Activated CD8-positive, alpha-beta T cell treated with anti-CD3 and anti-CD28 coated beads, Interleukin-2, amount 10 ng/mL, durations not matched to agents 7 days and 5 days (primary cell): Measurements from ENCODE around the gene CNBP. TPM values are rescaled to one million over a fixed set of nuclear protein-coding genes. Genes with fewer than 3 reads are reported as not detected.
"Not testable (repeated sequence)": the region's sequence is repeated elsewhere in the genome, so short reads cannot be mapped to it uniquely, and the experiment has no call there.

ENCODE experiments used
- ATAC-seq: fragments of 150-1000 bp; cut with Tn5 transposase; one replicate; pipeline ENCODE4 v1.10.0; 2021; ENCODE audit warnings: moderate library complexity
- CTCF ChIA-PET: fragments of 350-600 bp; sonication (Branson Sonifier 250); formaldehyde crosslinking; loops from one replicate; lab custom pipeline; 2021; ENCODE audit warnings: antibody characterized with exemption; lab: Charles Lee
- POLR2A ChIA-PET: fragments of 350-600 bp; sonication (Branson Sonifier 250); formaldehyde crosslinking; loops from one replicate; lab custom pipeline; 2021; ENCODE audit warnings: antibody characterized with exemption; lab: Charles Lee
- DNase-seq: peaks from one replicate; pipeline ENCODE4 v3.0.0-alpha.2; 2020
- H3K27ac Mint-ChIP-seq: one replicate; pipeline ENCODE4 v1.8.0; 2021; ENCODE audit warnings: mild to moderate bottlenecking, mixed read lengths
- H3K27me3 Mint-ChIP-seq: one replicate; pipeline ENCODE4 v1.8.0; 2021; ENCODE audit warnings: low read depth, mixed read lengths
- H3K36me3 Mint-ChIP-seq: one replicate; pipeline ENCODE4 v1.8.0; 2021; ENCODE audit warnings: low read depth, mixed read lengths
- H3K4me1 Mint-ChIP-seq: one replicate; pipeline ENCODE4 v1.8.0; 2021; ENCODE audit warnings: low read depth, mixed read lengths
- H3K4me3 Mint-ChIP-seq: one replicate; pipeline ENCODE4 v1.8.0; 2021; ENCODE audit warnings: mild to moderate bottlenecking, mixed read lengths
- H3K9me3 Mint-ChIP-seq: one replicate; pipeline ENCODE4 v1.8.0; 2022; ENCODE audit warnings: mixed read lengths; ENCODE audit not compliant: insufficient read depth
- total RNA-seq, 2 experiments: library from RNA; stranded (reverse); gene quantifications; one replicate each; pipeline ENCODE4 v1.2.3, GENCODE V29; 2021

The CNBP gene
- total RNA-seq, 2 experiments from 2014 or later: 263 to 273 TPM

DNA sequence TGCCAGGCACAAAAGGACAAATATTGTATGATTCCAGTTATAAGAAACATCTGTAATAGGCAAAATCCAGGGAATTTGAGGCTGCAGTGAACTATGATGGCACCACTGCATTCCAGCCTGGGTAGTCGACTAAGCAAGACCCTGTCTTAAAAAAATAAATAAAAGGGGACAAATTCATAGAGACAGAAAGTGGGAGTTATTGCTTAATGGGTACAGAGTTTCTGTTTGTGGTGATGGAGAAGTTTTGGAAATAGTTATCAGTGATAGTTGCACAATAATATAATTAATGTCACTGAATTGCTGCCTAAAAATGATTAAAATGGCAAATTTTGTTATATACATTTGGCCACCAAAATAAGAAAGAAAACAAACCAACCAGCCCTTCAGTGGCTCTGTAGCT is 27.6 kb upstream of the CNBP start:
- Mint-ChIP-seq H3K4me1 (no peaks in the 10 kb centered on the region), H3K27me3 (peaks cover 8% of the 10 kb centered on the region), H3K36me3 (no peaks in the 10 kb centered on the region), H3K4me3 (no peak overlapping the region), H3K9me3 (no peaks in the 10 kb centered on the region), H3K27ac (no peak overlapping the region)
- DNase-seq (no peak), ATAC-seq (no peak)
- ChIA-PET CTCF (interaction anchor here (1.6 kb wide), 1 partner anchor 29 kb away, joined by 4 read pairs; no protein-coding TSS in a partner anchor), POLR2A (interaction anchor here (0.6 kb wide), 1 partner anchor 20 kb away, joined by 3 read pairs; no protein-coding TSS in a partner anchor)

DNA sequence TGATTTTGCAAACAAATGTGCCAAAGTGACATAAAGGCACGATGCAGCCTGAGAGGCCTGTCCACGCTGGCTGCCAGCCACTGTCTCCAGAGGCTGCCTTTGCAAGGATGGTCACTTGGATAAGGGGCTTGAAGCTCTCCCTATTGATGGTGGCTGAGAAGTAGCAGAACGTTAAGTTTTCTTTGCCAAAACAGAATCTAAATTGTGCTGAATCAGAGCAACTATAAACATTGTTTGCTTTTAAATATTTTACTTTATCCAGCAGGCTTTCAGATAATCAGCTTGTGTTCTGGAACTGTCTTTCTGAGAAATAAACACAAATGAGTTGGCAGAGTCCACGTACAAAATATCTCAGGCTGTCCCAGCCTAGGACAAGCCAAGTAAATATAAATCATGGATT is 23.8 kb upstream of the CNBP start:
- Mint-ChIP-seq H3K27ac (no peak overlapping the region), H3K9me3 (no peaks in the 10 kb centered on the region), H3K4me1 (no peaks in the 10 kb centered on the region), H3K36me3 (no peaks in the 10 kb centered on the region), H3K27me3 (peaks cover 6% of the 10 kb centered on the region), H3K4me3 (no peak overlapping the region)
- ChIA-PET POLR2A (no interaction called here), CTCF (no interaction called here)
- DNase-seq: no peak
- no peak for ATAC-seq

DNA sequence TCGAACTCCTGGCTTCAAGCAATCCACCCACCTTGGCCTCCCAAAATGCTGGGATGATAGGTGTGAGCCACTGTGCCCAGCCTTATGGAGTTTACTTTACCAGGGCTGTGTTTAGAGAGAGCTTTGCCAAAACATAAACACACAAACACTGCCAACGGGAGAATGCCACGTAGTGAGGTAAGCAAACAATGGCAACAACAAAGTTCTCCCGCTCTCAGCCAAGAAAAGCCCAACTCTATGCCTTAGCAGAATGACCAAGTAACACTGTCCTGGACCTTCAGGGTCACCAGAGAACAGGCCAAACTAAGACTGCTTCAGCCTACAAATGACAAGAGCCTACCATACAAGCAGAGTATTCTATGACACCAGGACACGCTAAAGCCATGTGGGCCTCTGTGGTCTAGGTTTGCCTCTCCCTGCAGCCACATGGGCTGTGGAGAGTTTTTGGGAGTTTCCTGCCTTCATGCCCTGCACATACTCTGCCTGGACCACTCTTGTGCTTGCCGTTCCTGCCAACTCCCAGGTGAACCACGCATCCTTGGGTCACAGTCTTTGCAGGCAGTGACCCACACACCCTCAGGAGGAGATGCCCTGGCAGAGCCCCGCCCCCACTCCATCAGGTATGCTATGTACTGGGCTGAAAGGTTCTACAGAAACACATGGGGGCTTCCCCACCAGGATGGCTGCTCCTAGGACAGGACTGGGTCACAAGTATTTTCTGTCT is 21.6 kb upstream of the CNBP start:
- Mint-ChIP-seq H3K27ac (no peak overlapping the region), H3K9me3 (no peaks in the 10 kb centered on the region), H3K4me1 (no peaks in the 10 kb centered on the region), H3K36me3 (no peaks in the 10 kb centered on the region), H3K4me3 (no peak overlapping the region), H3K27me3 (peaks cover 6% of the 10 kb centered on the region)
- POLR2A ChIA-PET: no interaction called here
- no peak for DNase-seq
- CTCF ChIA-PET: interaction anchor here (0.6 kb wide), 1 partner anchor 20 kb away, joined by 5 read pairs; no protein-coding TSS in a partner anchor
- no peak for ATAC-seq

DNA sequence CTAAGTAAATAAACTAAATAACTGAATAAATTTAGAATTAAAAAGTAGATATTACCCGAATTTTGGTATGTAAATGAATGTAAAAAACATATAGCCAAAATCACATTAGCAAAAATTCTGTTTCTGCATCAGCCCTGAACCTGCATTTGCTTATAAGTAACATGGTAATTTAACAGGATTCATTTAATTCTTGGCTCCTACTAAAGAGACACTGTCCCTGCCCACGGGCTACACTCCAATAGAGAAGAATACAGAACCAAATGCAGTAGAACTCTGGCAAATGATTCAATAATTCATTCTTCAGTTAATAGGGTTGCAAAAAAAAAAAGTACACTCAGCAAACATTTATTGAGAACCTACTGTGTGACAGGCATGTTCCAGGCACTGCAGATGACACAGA is 20.8 kb upstream of the CNBP start:
- ChIA-PET CTCF (no interaction called here), POLR2A (no interaction called here)
- DNase-seq (no peak), ATAC-seq (no peak)
- H3K4me3 Mint-ChIP-seq: no peak overlapping the region
- H3K9me3 Mint-ChIP-seq: no peaks in the 10 kb centered on the region
- H3K27me3 Mint-ChIP-seq: no peaks in the 10 kb centered on the region
- H3K36me3 Mint-ChIP-seq: no peaks in the 10 kb centered on the region
- H3K4me1 Mint-ChIP-seq: no peaks in the 10 kb centered on the region
- H3K27ac Mint-ChIP-seq: no peak overlapping the region

DNA sequence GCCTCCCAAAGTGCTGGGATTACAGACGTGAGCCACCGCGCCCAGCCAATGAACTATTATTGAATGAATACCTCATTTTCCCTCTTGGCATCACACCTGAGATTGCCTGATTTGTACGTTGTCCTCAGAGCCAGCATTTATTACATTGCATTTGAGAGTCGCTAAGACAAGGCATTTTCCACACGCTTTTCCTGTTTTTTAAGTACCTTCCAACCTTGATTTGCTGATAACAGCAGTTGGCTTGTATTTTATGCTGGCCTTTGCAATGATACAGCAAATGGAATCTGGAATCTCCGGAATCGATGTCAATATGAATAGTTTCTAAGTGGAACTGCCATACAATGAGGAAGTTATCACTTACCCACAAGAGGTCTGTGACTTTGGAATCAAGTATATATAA is 15.7 kb upstream of the CNBP start:
- ATAC-seq: no peak
- ChIA-PET POLR2A (interaction anchor here (0.6 kb wide), 1 partner anchor 34 kb away, joined by 3 read pairs; no protein-coding TSS in a partner anchor), CTCF (no interaction called here)
- H3K4me1 Mint-ChIP-seq: peaks cover 19% of the 10 kb centered on the region
- H3K27me3 Mint-ChIP-seq: no peaks in the 10 kb centered on the region
- H3K36me3 Mint-ChIP-seq: peaks cover 2% of the 10 kb centered on the region
- H3K9me3 Mint-ChIP-seq: no peaks in the 10 kb centered on the region
- no peak overlapping the region for H3K27ac Mint-ChIP-seq
- DNase-seq: no peak
- no peak overlapping the region for H3K4me3 Mint-ChIP-seq

DNA sequence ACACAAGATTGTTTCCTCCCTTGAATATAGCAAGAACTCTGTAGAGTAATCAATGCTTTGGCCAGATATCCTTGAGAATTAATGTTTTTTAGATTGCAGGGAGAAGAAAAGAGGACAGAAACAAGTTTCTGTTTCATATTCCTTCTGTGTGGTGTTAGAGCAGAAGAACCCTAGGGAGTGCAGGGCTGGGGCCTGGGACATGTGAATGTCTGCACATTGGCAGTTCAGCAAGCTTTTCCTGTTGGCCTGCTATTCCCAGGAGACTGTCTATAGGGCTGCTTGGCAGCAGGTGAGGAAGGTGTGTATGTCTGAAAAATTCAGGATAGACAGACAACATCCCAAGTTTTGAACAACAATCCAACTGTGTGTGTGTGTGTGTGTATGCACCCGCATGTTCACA is 13.6 kb upstream of the CNBP start:
- no peak for ATAC-seq
- Mint-ChIP-seq H3K27me3 (no peaks in the 10 kb centered on the region), H3K4me3 (no peak overlapping the region), H3K27ac (no peak overlapping the region), H3K9me3 (no peaks in the 10 kb centered on the region), H3K36me3 (peaks cover 2% of the 10 kb centered on the region), H3K4me1 (peaks cover 19% of the 10 kb centered on the region)
- POLR2A ChIA-PET: no interaction called here
- CTCF ChIA-PET: interaction anchor here (1.8 kb wide), 1 partner anchor 227 kb away, joined by 5 read pairs; no protein-coding TSS in a partner anchor
- DNase-seq: no peak

DNA sequence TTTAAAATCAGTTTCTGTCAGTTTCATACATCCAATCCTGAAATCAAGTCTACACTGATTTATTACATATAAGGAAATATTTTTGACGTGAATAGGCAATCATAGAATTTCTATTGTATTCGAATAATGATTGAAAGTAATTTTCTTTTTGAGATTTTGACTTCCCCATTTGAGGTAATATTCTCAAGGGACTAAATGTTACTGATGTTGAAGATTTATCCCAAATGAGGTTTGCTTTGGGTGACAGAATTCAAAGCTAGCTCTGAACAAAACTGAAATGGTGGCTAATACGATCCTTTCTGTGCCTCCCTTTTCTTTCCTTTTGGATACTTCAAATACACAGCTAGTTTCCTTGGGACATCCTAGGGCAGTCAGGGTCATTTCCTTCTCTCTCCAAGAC is 12.9 kb upstream of the CNBP start:
- ATAC-seq (no peak), DNase-seq (no peak)
- Mint-ChIP-seq H3K4me1 (peaks cover 19% of the 10 kb centered on the region), H3K27me3 (no peaks in the 10 kb centered on the region), H3K4me3 (no peak overlapping the region), H3K27ac (no peak overlapping the region), H3K36me3 (peaks cover 2% of the 10 kb centered on the region), H3K9me3 (no peaks in the 10 kb centered on the region)
- POLR2A ChIA-PET: interaction anchor here (1.4 kb wide), 1 partner anchor 13 kb away, joined by 5 read pairs; the partner anchor contains the start of gene CNBP
- CTCF ChIA-PET: interaction anchor here (1.0 to 1.8 kb wide), 4 partner anchors 35 to 227 kb away, joined by 3 to 8 read pairs (median 6); no protein-coding TSS in a partner anchor

DNA sequence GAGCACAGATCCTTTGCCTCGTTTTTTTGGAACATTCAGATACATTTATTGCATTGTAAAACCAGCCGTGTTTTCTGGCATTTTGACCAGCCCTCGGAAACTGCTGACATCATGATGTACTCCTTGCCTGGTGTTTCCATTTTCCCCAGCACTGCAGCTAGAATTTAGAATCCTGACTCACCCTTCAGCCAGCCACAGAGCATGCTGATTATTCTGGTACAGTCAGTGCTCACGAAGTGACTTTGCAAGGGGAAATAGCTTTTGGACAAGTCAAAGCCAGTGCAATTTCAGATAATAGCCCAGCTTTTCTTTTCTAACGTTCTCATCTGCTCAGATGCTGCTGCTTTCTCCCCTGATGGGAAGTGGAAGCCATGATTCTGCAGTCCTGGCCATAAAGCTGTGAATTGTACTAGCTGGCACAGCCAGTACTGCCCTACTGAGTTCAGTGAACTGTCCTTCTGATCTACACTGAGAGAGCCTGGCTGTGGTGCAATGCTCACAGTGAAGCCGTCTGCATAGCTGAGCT is 12.1 kb upstream of the CNBP start:
- Mint-ChIP-seq H3K27me3 (no peaks in the 10 kb centered on the region), H3K27ac (peak overlapping the region; percentile 69), H3K4me1 (peaks cover 19% of the 10 kb centered on the region), H3K36me3 (peaks cover 2% of the 10 kb centered on the region), H3K9me3 (no peaks in the 10 kb centered on the region), H3K4me3 (no peak overlapping the region)
- ATAC-seq (no peak), DNase-seq (no peak)
- ChIA-PET CTCF (interaction anchor here (1.0 to 1.8 kb wide), 4 partner anchors 34 to 226 kb away, joined by 3 to 8 read pairs (median 6); no protein-coding TSS in a partner anchor), POLR2A (interaction anchor here (0.7 to 1.4 kb wide), 2 partner anchors 10 to 12 kb away, joined by 3 to 5 read pairs; partner anchors contain the start of gene CNBP)

DNA sequence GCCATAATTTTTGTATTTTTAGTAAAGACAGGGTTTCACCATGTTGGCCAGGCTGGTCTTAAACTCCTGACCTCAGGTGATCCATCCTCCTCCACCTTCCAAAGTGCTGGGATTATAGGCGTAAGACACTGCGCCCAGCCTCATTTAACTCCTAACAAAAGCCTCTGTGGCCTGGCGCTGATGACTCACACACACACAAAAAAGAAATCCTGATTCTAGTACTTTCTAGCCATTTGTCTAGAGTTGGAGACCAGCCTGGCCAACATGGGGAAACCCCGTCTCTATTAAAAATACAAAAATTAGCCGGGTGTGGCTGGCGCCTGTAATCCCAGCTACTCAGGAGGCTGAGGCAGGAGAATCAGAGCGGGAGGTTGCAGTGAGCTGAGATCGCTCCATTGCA is 6.1 kb upstream of the CNBP start:
- DNase-seq, H3K27me3 Mint-ChIP-seq, H3K4me3 Mint-ChIP-seq, CTCF ChIA-PET, ATAC-seq, H3K9me3 Mint-ChIP-seq, POLR2A ChIA-PET, H3K36me3 Mint-ChIP-seq, H3K27ac Mint-ChIP-seq: not testable (repeated sequence)
- peaks cover 15% of the 10 kb centered on the region for H3K4me1 Mint-ChIP-seq

DNA sequence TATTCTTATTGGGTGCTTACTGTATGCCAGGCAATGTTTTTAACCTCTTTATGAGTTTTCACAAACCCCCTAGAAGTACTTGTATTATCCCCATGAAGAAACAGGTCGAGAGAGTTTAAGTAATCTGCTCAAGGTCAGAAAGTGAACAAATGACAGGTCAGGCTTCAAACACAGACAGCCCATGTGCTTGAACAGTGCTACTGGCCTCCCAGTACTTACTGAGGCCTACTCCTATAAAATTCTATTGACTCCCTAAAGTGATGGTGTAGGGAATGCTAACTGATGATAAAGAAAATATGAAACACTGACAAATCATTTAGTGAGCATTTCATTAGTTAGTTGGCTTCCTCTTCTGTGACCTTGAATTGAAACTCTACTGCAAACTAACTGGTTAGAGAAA is 4.2 kb upstream of the CNBP start:
- H3K9me3 Mint-ChIP-seq: no peaks in the 10 kb centered on the region
- H3K27ac Mint-ChIP-seq: no peak overlapping the region
- ChIA-PET POLR2A (no interaction called here), CTCF (interaction anchor here (1.3 to 1.5 kb wide), 2 partner anchors 26 to 217 kb away, joined by 3 to 4 read pairs; no protein-coding TSS in a partner anchor)
- H3K4me1 Mint-ChIP-seq: peaks cover 18% of the 10 kb centered on the region
- ATAC-seq (no peak), DNase-seq (no peak)
- no peaks in the 10 kb centered on the region for H3K27me3 Mint-ChIP-seq
- H3K4me3 Mint-ChIP-seq: no peak overlapping the region
- H3K36me3 Mint-ChIP-seq: peaks cover 8% of the 10 kb centered on the region

DNA sequence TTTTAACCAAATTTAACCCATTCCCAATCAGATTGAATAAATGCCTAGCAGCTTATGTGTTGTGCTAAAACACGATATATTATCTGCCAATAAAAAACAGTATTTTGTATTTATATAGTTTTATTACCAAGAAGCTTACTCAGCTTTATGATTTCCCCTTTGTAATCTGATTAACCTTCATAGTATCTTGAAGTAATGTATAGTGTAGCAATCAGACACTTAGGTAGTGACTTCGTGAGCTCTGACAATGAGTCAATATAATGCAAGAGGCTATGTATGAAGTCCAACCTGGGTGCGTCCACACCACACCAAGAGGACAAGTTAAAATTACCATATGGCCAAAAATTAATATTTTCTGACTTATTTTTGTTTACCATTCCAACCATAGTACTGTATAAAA is 2.1 kb upstream of the CNBP start:
- no peaks in the 10 kb centered on the region for H3K27me3 Mint-ChIP-seq
- H3K4me3 Mint-ChIP-seq: peak overlapping the region; percentile 92
- H3K27ac Mint-ChIP-seq: no peak overlapping the region
- CTCF ChIA-PET: interaction anchor here (1.0 to 2.3 kb wide), 9 partner anchors 9 to 215 kb away, joined by 3 to 17 read pairs (median 6); no protein-coding TSS in a partner anchor
- DNase-seq (no peak), ATAC-seq (no peak)
- H3K4me1 Mint-ChIP-seq: peaks cover 29% of the 10 kb centered on the region
- peaks cover 25% of the 10 kb centered on the region for H3K36me3 Mint-ChIP-seq
- POLR2A ChIA-PET: interaction anchor here (0.7 to 0.9 kb wide), 2 partner anchors 10 to 64 kb away, joined by 3 read pairs; no protein-coding TSS in a partner anchor
- no peaks in the 10 kb centered on the region for H3K9me3 Mint-ChIP-seq
